Erythroblast (primary cell): ENCODE data around the gene C22orf39.

Source experiments
- GATA1 ChIP-seq: IDR thresholded peaks from 2 replicates; pipeline ENCODE4 v1.6.1; 2011; ENCODE audit warnings: low read depth, mild to moderate bottlenecking, control low read depth, low read length, moderate library complexity
- POLR2A ChIP-seq: IDR thresholded peaks from 2 replicates; pipeline ENCODE4 v1.6.1; 2011; ENCODE audit warnings: mild to moderate bottlenecking, low read length

DNA sequence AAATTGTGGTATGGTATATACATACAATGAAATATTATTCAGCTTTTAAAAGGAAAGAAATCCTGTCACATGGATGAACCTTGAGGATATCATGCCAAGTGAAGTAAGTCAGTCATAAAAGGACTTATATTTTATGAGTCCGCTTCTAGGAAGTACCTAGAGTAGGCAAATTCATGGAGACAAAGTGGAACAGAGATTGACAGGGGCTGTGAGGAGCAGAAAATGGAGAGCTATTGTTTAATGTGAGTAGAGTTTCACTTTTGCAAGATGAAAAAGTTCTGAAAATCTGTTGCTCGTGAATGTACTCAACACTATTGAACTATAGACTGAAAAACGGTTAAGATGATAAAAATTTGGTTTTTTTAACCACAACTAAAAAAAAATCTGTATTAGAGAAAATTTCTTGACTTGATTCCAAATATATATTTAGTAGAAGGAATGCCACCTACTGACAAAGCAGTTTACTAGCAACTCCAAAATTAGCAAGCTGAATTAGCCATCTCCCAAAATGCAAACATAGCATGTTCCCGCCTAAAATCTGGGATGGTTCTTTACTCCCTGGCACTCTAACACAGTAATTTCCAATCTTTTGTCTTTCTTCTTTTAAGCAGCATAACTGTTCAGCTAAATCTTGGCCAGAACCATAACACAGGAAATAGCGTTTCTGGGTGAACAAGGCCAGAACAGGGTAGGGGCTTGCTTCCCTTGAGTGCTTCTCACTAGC lies 30.0 kb upstream of the C22orf39 start:
- TF ChIP-seq POLR2A (no peak), GATA1 (no peak)
